HepG2 (cell line): Measurements from ENCODE around the gene SPAG9. TPM values are rescaled to one million over a fixed set of nuclear protein-coding genes. Genes with fewer than 3 reads are reported as not detected.
A peak's percentile ranks its signal among the peaks of the same experiment; 100 is the strongest.

Source experiments
- DDIT3 ChIP-seq: sonication (generic); formaldehyde crosslinking; IDR thresholded peaks from 2 replicates; pipeline ENCODE4 v1.4.0; 2020; ENCODE audit warnings: mild to moderate bottlenecking, missing genetic modification reagents
- EEA1 ChIP-seq: sonication (generic); formaldehyde crosslinking; IDR thresholded peaks from 2 replicates; pipeline ENCODE4 v1.5.1; 2020; ENCODE audit warnings: mild to moderate bottlenecking, missing genetic modification reagents, borderline replicate concordance
- FUBP1 ChIP-seq: sonication (generic); formaldehyde crosslinking; IDR thresholded peaks from 2 replicates; pipeline ENCODE4 v1.5.1; 2020; ENCODE audit warnings: missing genetic modification reagents, mild to moderate bottlenecking, borderline replicate concordance
- HNRNPLL ChIP-seq: fragments of 200-400 bp; formaldehyde crosslinking; IDR thresholded peaks from 2 replicates; pipeline ENCODE4 v1.6.1; 2017; ENCODE audit warnings: mild to moderate bottlenecking, low read depth, low read length; ENCODE audit not compliant: poor library complexity, severe bottlenecking
- KDM5B ChIP-seq: sonication (generic); formaldehyde crosslinking; IDR thresholded peaks from 2 replicates; pipeline ENCODE4 v1.4.0; 2020; ENCODE audit warnings: missing genetic modification reagents, mild to moderate bottlenecking, borderline replicate concordance
- MTA1 ChIP-seq: sonication (generic); formaldehyde crosslinking; IDR thresholded peaks from 2 replicates; pipeline ENCODE4 v1.4.0; 2020; ENCODE audit warnings: missing genetic modification reagents, mild to moderate bottlenecking, borderline replicate concordance
- NBN ChIP-seq: fragments of 450-650 bp; conservative IDR thresholded peaks from 2 replicates; pipeline ENCODE4 v1.6.1; 2017
- NFE2 ChIP-seq: sonication (generic); formaldehyde crosslinking; IDR thresholded peaks from 2 replicates; pipeline ENCODE4 v1.4.0; 2020; ENCODE audit warnings: missing genetic modification reagents
- NONO ChIP-seq, 2 experiments: fragments of 450-650 bp in 1 of 2; sonication (generic) in 1 of 2; formaldehyde crosslinking in 1 of 2; IDR thresholded peaks in 1 of 2; conservative IDR thresholded peaks in 1 of 2; 2 replicates each; pipeline versions ENCODE4 v1.6.1 to v1.8.0; 2017 to 2022; ENCODE audit warnings: mild to moderate bottlenecking in 1 of 2, missing genetic modification reagents in 1 of 2, moderate library complexity in 1 of 2
- SIX4 ChIP-seq: sonication (generic); formaldehyde crosslinking; IDR thresholded peaks from 2 replicates; pipeline ENCODE4 v1.4.0; 2020; ENCODE audit warnings: missing genetic modification reagents
- ZNF253 ChIP-seq: sonication (generic); formaldehyde crosslinking; IDR thresholded peaks from 2 replicates; pipeline ENCODE4 v1.8.0; 2022; ENCODE audit warnings: mild to moderate bottlenecking, missing genetic modification reagents, borderline replicate concordance
- ZNF33B ChIP-seq: sonication (generic); formaldehyde crosslinking; IDR thresholded peaks from 2 replicates; pipeline ENCODE4 v1.5.1; 2020; ENCODE audit warnings: mild to moderate bottlenecking, missing genetic modification reagents
- ZNF503 ChIP-seq: sonication (generic); formaldehyde crosslinking; IDR thresholded peaks from 2 replicates; pipeline ENCODE4 v1.4.0; 2020; ENCODE audit warnings: missing genetic modification reagents
- ZNF597 ChIP-seq: sonication (generic); formaldehyde crosslinking; IDR thresholded peaks from 2 replicates; pipeline ENCODE4 v1.5.0; 2020; ENCODE audit warnings: missing genetic modification reagents
- ZNF646 ChIP-seq: sonication (generic); formaldehyde crosslinking; IDR thresholded peaks from 2 replicates; pipeline ENCODE4 v1.9.0; 2021; ENCODE audit warnings: mild to moderate bottlenecking, missing genetic modification reagents
- ZNF879 ChIP-seq: sonication (generic); formaldehyde crosslinking; IDR thresholded peaks from 2 replicates; pipeline ENCODE4 v1.8.1; 2023; ENCODE audit warnings: missing genetic modification reagents
- polyA plus RNA-seq, 8 experiments: library from polyadenylated mRNA; depleted of rRNA in 3 of 8; stranded (reverse) in 7 of 8; unstranded in 1 of 8; fragments of >200 nt; fragmentation: Illumina TruSeq in 4 of 8; extraction: Trizol in 4 of 8; gene quantifications; 2 replicates each; pipeline versions ENCODE4 v1.2.1 to v1.2.3, GENCODE V29; 2011 to 2016; ENCODE audit warnings: low read depth in 4 of 8, missing spikeins in 1 of 8, mixed read lengths in 1 of 8; ENCODE audit not compliant: insufficient read depth in 1 of 8
- total RNA-seq, 5 experiments: library from RNA; depleted of rRNA; stranded (reverse); fragments of >200 nt; fragmentation: Illumina TruSeq; extraction: Trizol; gene quantifications; 2 replicates each; pipeline ENCODE4 v1.2.3, GENCODE V29; 2016; ENCODE audit warnings: low read depth in 1 of 5

The SPAG9 gene
- total and polyA plus RNA-seq, 2 of the 13 experiments (the other 11 are each of a cell fraction or from before 2014, with no cell fraction given): 43.2 to 78.6 TPM

GRCh38 chr17:50949989-50950877, 170.4 kb downstream of the SPAG9 start (continued):
- TF ChIP-seq ZNF597 (CRISPR knock-in tag) (no peak), ZNF646 (CRISPR knock-in tag) (no peak), NBN (no peak), NONO (IDR thresholded peaks at IDR 0.05) (no peak), NONO (CRISPR knock-in tag; conservative IDR thresholded peaks at IDR 0.05) (peak; percentile 68; the same call in 1 of the 2 replicates), FUBP1 (peak; percentile 92; the same call in 1 of the 2 replicates), ZNF503 (CRISPR knock-in tag) (no peak), KDM5B (CRISPR knock-in tag) (peak; percentile 89), SIX4 (CRISPR knock-in tag) (0 out of 2 replicates have a peak, but pooled peaks have one; percentile 53), ZNF33B (CRISPR knock-in tag) (peak; percentile 98), MTA1 (CRISPR knock-in tag) (peak; percentile 91; the same call in 1 of the 2 replicates), ZNF879 (CRISPR knock-in tag) (no peak), EEA1 (CRISPR knock-in tag) (peak; percentile 63; the same call in 1 of the 2 replicates), NFE2 (CRISPR knock-in tag) (no peak), HNRNPLL (no peak), DDIT3 (CRISPR knock-in tag) (no peak), ZNF253 (CRISPR knock-in tag) (no peak)
